ENCODE results near the gene TTF1. TPM values are rescaled to one million over a fixed set of nuclear protein-coding genes. Genes with fewer than 3 reads are reported as not detected.

The TTF1 gene
- polyA plus RNA-seq, 1 of the 3 experiments (the other 2 are of a cell fraction): 11.9 TPM

DNA sequence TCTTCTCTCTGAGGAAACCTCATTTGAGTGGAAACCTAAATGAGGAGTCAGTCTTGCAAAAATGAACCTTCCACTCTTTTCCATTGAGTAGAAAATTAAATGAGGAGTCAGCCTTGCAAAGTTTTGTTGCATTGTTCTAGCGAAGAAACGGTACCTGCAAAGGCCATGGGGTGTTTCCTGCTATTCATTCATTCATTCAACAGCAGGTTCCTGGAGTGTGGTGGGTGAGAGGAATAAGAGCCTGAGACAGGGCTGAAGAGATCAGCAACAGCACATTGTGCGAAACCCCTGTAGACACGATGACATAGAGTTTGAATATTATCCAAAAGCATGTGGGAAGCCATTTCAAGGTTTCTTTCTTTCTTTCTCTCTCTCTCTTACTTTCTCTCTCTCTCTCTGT is 37.2 kb downstream of the TTF1 start:
- H3K4me2 ChIP-seq: no peak overlapping the region
- 92% methylated on average over 4 of the region's 4 CpGs for WGBS (ENCODE audit: low lambda C conversion rate)
- peaks cover 0 to 5% of the 10 kb centered on the region in 2 experiments; a peak in 1 of 4 replicates for H3K4me1 ChIP-seq (ENCODE audit: control insufficient read depth in 1 of 2, insufficient read depth in 2 of 2, low read depth in 1 of 2, low read length in 1 of 2)

GRCh38 chr9:132367613-132368313 is 38.9 kb downstream of the TTF1 start:
- ChIA-PET CTCF (interaction anchor here (1.0 kb wide), 1 partner anchor 20 kb away, joined by 3 read pairs; no protein-coding TSS in a partner anchor), POLR2A (no interaction called here)
- no peaks in the 10 kb centered on the region for H3K27me3 ChIP-seq (ENCODE audit: insufficient read depth)
- no peaks in the 10 kb centered on the region for H3K9me3 ChIP-seq
- H3K4me2 ChIP-seq: no peak overlapping the region
- no peaks in the 10 kb centered on the region for H3K79me2 ChIP-seq (ENCODE audit: insufficient read depth)
- WGBS (ENCODE audit: low lambda C conversion rate): 78% methylated on average over 12 of the region's 13 CpGs
- no peaks in the 10 kb centered on the region for H3K9me2 ChIP-seq
- no peaks in the 10 kb centered on the region for H3K36me3 ChIP-seq (replicated peaks in 1 of 2; ENCODE audit: control insufficient read depth in 1 of 2, insufficient read depth in 2 of 2, low read length in 1 of 2)
- H2AFZ ChIP-seq (ENCODE audit: low read depth): no peak overlapping the region
- peaks cover 0 to 5% of the 10 kb centered on the region in 2 experiments; a peak in 1 of 4 replicates for H3K4me1 ChIP-seq (ENCODE audit: control insufficient read depth in 1 of 2, insufficient read depth in 2 of 2, low read depth in 1 of 2, low read length in 1 of 2)
- no peak overlapping the region for H3K9ac ChIP-seq
- DNase-seq: no peak
- no peak overlapping the region for H3K27ac ChIP-seq (ENCODE audit: low read depth in 2 of 2, low read length in 1 of 2)
- no peak overlapping the region for H3K4me3 ChIP-seq (ENCODE audit: low read depth in 2 of 2, low read length in 1 of 2)
- H3F3A ChIP-seq (replicated peaks; ENCODE audit: insufficient read depth): peaks cover 8% of the 10 kb centered on the region
- H4K20me1 ChIP-seq (ENCODE audit: insufficient read depth): no peaks in the 10 kb centered on the region
- TF ChIP-seq SMC3 (IDR thresholded peaks at IDR 0.05; ENCODE audit: low read depth, low read length): no peak
- no peak for TF ChIP-seq JUND (IDR thresholded peaks at IDR 0.05)
- TF ChIP-seq RXRA (IDR thresholded peaks at IDR 0.05; ENCODE audit: borderline replicate concordance, low read depth): no peak
- TF ChIP-seq GATA2 (CRISPR knock-in tag; IDR thresholded peaks at IDR 0.05): no peak
- TF ChIP-seq TAF1 (IDR thresholded peaks at IDR 0.05; ENCODE audit: borderline replicate concordance, low read depth, low read length): no peak
- TF ChIP-seq CTCF (IDR thresholded peaks at IDR 0.05): no peak
- TF ChIP-seq ELF1 (IDR thresholded peaks at IDR 0.05): no peak
- no peak for TF ChIP-seq PBX3 (IDR thresholded peaks at IDR 0.05)
- TF ChIP-seq FOXJ3 (CRISPR knock-in tag; IDR thresholded peaks at IDR 0.05): no peak
- no peak for TF ChIP-seq RAD21 (IDR thresholded peaks at IDR 0.05; ENCODE audit: low read length)
- TF ChIP-seq MXI1 (IDR thresholded peaks at IDR 0.05; ENCODE audit: low read depth, low read length): no peak
- no peak for TF ChIP-seq TEAD4 (IDR thresholded peaks at IDR 0.05; ENCODE audit: borderline replicate concordance, insufficient read depth)
- no peak for TF ChIP-seq MEF2A (IDR thresholded peaks at IDR 0.05; ENCODE audit: borderline replicate concordance, low read depth)
- TF ChIP-seq RFX5 (IDR thresholded peaks at IDR 0.05; ENCODE audit: low read length): no peak
- no peak for TF ChIP-seq REST (IDR thresholded peaks at IDR 0.05; ENCODE audit: low read depth, low read length)

More for the DNA sequence above, 37.2 kb downstream of the TTF1 start:
- Histone ChIP-seq H3K4me3 (ENCODE audit: low read depth in 2 of 2, low read length in 1 of 2) (no peak overlapping the region), H2AFZ (ENCODE audit: low read depth) (no peak overlapping the region), H3K79me2 (ENCODE audit: insufficient read depth) (no peaks in the 10 kb centered on the region), H4K20me1 (ENCODE audit: insufficient read depth) (no peaks in the 10 kb centered on the region), H3K9me2 (no peaks in the 10 kb centered on the region), H3K36me3 (replicated peaks in 1 of 2; ENCODE audit: control insufficient read depth in 1 of 2, insufficient read depth in 2 of 2, low read length in 1 of 2) (no peaks in the 10 kb centered on the region), H3K27me3 (ENCODE audit: insufficient read depth) (no peaks in the 10 kb centered on the region), H3K27ac (ENCODE audit: low read depth in 2 of 2, low read length in 1 of 2) (no peak overlapping the region), H3F3A (replicated peaks; ENCODE audit: insufficient read depth) (peaks cover 8% of the 10 kb centered on the region), H3K9me3 (no peaks in the 10 kb centered on the region), H3K9ac (no peak overlapping the region)
- POLR2A ChIA-PET: no interaction called here
- TF ChIP-seq FOXM1 (IDR thresholded peaks at IDR 0.05; ENCODE audit: low read depth): no peak
- TF ChIP-seq GABPA (IDR thresholded peaks at IDR 0.05; ENCODE audit: low read depth): no peak
- TF ChIP-seq TCF12 (IDR thresholded peaks at IDR 0.05): no peak
- TF ChIP-seq ELF1 (IDR thresholded peaks at IDR 0.05): no peak
- no peak for TF ChIP-seq SIN3A (IDR thresholded peaks at IDR 0.05; ENCODE audit: borderline replicate concordance, low read depth, low read length)
- no peak for TF ChIP-seq GATA2 (CRISPR knock-in tag; IDR thresholded peaks at IDR 0.05)
- no peak for TF ChIP-seq NRF1 (IDR thresholded peaks at IDR 0.05; ENCODE audit: low read depth, low read length)
- no peak for TF ChIP-seq RCOR1 (IDR thresholded peaks at IDR 0.05; ENCODE audit: low read length)
- no peak for TF ChIP-seq EZH2phosphoT487 (IDR thresholded peaks at IDR 0.05; ENCODE audit: borderline replicate concordance, low read depth)
- TF ChIP-seq EP300 (IDR thresholded peaks at IDR 0.05; ENCODE audit: borderline replicate concordance in 1 of 2, low read depth in 1 of 2, low read length in 1 of 2): no peak
- TF ChIP-seq, protein P1, sequence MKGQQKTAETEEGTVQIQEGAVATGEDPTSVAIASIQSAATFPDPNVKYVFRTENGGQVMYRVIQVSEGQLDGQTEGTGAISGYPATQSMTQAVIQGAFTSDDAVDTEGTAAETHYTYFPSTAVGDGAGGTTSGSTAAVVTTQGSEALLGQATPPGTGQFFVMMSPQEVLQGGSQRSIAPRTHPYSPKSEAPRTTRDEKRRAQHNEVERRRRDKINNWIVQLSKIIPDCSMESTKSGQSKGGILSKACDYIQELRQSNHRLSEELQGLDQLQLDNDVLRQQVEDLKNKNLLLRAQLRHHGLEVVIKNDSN (IDR thresholded peaks at IDR 0.05; ENCODE audit: borderline replicate concordance, low read depth): no peak
- no peak for DNase-seq
- CTCF ChIA-PET: no interaction called here

Data from SK-N-SH (cell line).